ENCODE measurements around the gene PRRG1. TPM values are rescaled to one million over a fixed set of nuclear protein-coding genes. Genes with fewer than 3 reads are reported as not detected.
"Not testable (repeated sequence)": the region's sequence is repeated elsewhere in the genome, so short reads cannot be mapped to it uniquely, and the experiment has no call there.

The PRRG1 gene
- total RNA-seq, 1 donor from 2014 or later = 37.4 TPM

DNA sequence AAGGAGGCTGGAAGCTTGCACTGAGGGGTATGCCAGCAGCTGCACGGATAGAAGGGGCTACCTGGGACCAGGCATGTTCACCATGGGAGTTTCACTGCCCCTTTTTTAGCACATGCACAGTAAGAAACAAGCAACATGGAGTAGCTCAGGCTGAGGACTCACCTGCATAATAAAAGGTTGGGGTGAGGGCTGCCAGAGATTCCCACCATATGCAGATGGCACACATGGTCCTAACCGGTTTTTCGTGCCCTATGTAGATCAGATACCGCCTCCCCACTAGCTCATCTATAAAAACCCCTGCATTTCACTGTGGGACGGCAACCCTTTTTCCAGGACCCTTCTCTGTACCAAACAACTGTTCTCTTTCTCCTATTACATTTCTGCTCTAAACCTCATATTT, 125.3 kb downstream of the PRRG1 start:
- DNase-seq = no peak

DNA sequence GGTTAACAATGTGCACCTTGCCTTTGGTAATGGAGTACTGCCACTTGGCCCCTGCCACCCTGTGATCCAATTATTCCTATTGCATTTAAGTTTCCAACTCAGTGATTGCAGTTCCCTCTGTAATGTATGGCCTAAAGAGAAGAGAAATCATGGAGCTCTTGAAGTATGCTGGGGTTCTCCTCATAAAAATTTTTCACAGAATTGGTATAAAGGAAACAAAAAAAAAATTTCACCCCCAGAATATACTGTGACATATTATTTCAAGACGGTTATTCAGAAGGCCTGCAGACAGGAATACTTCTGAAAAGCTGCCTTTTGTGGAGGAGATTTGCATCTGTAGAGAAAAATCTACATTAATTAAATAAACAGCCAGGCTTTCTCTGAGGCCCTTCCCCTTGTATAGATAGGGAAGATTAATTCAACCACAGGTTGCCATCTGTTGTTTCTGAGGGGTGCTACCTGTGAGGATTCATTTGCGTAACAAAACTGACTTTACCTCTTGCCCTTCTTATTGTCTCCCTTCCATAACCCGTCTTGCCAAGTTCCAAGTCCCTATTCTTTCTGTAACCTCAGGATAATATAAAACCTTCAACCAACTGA, 127.5 kb downstream of the PRRG1 start:
- DNase-seq = no peak

DNA sequence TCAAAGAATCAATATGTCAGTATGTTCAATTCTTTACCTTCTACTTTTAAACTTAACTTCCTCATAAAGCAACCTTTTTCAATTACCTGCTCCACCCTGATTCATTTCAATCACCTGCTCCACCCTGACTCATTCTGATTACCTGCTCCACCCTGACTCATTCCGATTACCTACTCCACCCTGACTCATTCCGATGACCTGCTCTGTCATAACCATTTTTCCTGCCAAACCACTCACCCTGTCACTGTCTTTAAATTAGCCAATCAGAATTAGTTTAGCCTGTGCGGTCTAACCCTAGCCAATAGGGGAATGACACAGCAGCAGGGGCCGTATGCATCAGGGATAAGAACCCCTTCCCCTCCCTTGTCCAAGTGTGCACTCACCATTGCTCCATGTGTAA, 135.2 kb downstream of the PRRG1 start:
- DNase-seq = not testable (repeated sequence)

DNA sequence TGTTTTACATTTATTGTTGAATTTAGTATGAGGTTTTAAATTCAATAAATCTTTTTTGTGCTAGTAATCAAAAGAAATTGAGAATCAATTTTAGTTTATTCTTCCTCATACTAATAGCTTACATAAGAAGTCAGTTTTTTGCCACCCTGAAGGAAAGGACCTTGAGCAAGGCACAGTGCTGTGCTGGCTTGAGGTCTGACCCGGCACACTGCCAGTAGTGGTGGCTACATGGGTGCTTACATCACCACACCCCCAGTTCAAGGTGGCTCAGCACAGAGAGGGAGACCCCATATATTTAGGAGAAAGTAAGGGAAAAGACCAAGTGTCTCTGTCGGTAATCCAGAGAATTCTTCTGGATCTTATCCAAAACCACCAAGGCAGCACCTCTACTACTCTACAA, 136.3 kb downstream of the PRRG1 start:
- no peak for DNase-seq

DNA sequence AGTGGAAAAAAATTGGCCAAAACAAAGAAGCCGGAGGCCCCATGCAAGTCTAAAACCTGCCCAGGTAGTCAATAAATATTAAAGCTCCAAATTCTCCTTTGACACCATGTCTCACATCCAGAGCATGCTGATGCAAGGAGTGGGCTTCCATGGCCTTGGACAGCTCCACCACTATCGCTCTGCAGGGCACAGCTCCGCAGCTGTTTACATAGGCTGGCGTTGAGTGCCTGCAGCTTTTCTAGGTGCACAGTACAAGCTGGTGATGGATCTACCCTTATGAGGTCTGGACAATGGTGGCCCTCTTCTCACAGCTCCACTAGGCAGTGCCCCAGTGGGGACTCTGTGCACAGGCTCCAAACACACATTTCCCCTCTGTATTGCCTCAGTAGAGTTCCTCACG, 138.1 kb downstream of the PRRG1 start:
- no peak for DNase-seq

DNA sequence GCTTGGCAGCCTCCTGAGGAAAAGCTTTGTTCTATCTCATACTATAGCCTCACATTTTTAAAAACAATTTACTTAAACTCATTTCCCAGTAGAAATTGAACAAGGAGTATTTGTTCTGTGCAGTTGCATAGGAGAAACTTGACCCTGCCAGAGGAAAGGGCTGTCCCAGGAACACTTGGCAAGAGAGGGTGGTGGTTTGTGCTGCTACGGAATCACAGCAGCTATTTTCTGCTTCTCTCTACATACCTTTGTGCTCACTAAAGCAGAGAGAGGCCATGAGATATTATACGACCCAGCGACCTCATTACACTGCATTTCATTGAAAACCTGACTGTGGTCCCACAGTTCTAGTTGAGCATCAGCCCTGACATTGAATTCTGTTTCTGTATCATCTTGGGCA, 139.2 kb downstream of the PRRG1 start:
- no peak for DNase-seq

DNA sequence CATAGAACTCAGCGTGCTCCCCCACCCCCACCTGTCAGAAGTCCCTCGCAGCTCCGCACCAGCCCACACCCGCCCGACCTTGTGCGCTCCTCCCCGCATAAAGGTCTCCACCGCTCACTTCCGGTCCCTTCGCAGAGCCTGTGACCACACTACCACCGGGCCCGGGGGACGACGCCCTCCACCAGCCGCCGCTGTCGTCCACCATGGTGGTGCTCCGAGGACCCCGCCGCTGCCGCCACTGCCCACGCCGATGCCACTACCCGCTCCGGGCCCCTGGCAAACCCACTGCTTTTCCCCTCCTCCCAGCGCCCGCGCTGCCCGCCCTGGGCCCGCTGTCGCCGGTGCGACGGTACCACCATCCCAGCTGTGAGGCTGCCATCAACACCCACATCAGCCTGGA, 142.5 kb downstream of the PRRG1 start:
- no peak for DNase-seq

DNA sequence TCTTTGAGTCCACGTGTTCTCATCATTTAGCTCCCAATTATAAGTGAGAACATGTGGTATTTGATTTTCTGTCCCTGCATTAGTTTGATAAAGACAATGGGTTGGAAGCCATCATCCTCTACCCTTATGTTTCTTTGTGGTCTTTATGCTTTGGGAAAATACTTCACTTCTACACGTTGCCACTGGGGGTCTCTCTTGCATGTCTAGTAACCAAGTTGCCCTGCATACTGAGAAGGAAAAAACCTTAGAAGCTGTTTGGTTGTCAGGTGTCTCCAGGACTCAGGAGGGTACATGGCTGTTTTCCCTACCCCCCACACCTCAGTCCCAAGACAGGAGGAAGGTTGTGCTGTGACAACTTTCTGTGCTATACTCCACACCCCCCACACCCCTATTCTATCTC, 146.6 kb downstream of the PRRG1 start:
- not testable (repeated sequence) for DNase-seq

DNA sequence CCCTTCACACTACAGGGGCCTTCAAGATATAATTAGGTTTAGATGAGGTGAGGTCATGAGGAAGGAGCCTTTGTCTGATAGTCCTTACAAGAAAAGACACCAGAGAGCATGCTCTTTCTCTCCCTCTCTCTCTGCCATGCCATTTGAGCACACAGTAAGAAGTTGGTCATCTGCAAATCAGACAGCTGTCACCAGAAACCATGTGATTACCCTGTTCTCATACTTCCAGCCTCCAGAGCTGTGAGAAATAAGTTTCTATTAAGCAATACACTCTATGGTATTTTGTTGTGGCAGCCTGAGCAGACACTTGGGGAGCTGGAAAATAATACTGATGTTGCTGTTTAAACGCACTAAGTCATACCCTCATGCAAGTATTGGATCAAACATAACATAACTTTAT, 148.0 kb downstream of the PRRG1 start:
- not testable (repeated sequence) for DNase-seq

DNA sequence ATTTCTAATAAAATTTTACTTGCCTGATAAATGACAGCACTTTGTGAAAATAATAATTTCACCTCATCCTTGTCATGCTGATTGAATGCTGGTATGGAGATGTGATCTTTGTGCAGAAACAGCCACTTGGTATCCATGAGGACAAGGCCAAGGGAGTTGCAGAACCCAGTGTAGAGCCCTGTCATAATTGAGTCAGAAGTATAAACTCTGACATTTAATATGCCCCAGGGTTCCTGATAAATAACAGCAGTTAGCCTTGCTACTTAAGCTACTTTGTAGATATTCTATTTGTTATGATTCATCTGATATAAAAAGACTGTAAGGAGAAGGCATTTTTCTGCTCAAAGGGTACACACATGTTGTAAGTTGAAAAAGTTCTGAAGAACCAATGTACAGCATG, 149.2 kb downstream of the PRRG1 start:
- not testable (repeated sequence) for DNase-seq

DNA sequence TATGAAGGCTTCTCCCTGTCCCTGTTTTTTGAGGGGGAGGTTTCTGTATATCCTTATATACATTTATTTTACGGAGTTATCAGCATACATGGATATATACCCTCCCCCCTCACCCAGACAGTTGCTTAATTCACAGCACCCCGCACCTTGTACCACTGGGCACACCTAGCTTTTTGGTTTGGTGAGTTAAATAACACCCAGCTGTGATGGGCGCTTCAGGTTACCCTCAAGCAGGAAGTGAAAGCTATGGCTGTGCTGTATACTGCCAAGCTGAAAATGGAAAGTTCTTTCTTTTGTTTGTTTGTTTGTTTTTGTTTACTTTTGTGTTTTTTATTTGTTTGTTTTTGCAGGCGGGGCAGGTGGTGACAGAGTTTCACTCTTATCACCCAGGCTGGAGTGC, 150.5 kb downstream of the PRRG1 start:
- DNase-seq = not testable (repeated sequence)

DNA sequence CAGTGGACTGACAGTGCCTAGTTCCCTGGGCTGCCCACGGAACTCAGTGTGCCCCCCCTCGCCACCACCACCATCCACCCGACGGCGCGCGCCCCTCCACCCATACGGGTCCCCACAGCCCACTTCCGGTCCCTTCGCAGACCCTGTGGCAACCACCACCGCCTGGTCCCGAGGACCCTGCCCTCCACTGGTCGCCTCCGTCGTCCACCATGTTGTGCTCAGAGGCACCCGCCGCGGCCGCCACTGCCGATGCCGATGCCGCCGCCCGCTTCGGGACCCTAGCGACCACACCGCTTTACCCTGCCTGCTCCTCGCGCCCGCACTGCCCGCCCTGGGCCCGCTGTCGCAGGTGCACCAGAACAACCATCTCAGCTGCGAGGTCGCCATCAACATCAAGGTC, 155.8 kb downstream of the PRRG1 start:
- DNase-seq = no peak

Other genes with a start within 250 kb of the PRRG1 start
- gene LANCL3, start 222.3 kb downstream of the PRRG1 start, total RNA-seq = 0.34 and 0.51 TPM in 2 replicates